ENCODE results near the gene AMPD3. TPM values are rescaled to one million over a fixed set of nuclear protein-coding genes. Genes with fewer than 3 reads are reported as not detected.

AMPD3 gene
- total and polyA plus RNA-seq, 2 of the 13 experiments (the other 11 are each of a cell fraction or from before 2014, with no cell fraction given), result 0.33 to 2.3 TPM

- TF ChIP-seq, protein P1, sequence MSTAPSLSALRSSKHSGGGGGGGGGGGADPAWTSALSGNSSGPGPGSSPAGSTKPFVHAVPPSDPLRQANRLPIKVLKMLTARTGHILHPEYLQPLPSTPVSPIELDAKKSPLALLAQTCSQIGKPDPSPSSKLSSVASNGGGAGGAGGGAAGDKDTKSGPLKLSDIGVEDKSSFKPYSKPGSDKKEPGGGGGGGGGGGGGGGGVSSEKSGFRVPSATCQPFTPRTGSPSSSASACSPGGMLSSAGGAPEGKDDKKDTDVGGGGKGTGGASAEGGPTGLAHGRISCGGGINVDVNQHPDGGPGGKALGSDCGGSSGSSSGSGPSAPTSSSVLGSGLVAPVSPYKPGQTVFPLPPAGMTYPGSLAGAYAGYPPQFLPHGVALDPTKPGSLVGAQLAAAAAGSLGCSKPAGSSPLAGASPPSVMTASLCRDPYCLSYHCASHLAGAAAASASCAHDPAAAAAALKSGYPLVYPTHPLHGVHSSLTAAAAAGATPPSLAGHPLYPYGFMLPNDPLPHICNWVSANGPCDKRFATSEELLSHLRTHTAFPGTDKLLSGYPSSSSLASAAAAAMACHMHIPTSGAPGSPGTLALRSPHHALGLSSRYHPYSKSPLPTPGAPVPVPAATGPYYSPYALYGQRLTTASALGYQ (CRISPR knock-in tag; IDR thresholded peaks at IDR 0.05), result no peak
- no peak for TF ChIP-seq ZNF33A (CRISPR knock-in tag; IDR thresholded peaks at IDR 0.05; ENCODE audit: borderline replicate concordance)
- no peak; the same call in 1 of the 2 replicates for TF ChIP-seq TIGD3 (CRISPR knock-in tag; IDR thresholded peaks at IDR 0.05; ENCODE audit: borderline replicate concordance)
- no peak for TF ChIP-seq TCF7 (IDR thresholded peaks at IDR 0.05; ENCODE audit: low read depth)
- TF ChIP-seq DNMT3B (CRISPR knock-in tag; conservative IDR thresholded peaks at IDR 0.05), result no peak
- no peak for TF ChIP-seq KAT2B (IDR thresholded peaks at IDR 0.05; ENCODE audit: borderline replicate concordance, low read depth, low read length)
- peak; percentile 67; the same call in 1 of the 2 replicates for TF ChIP-seq MAZ (IDR thresholded peaks at IDR 0.05; ENCODE audit: borderline replicate concordance, low read depth, low read length)
- TF ChIP-seq MAZ (CRISPR knock-in tag; IDR thresholded peaks at IDR 0.05; ENCODE audit: low read depth), result peak; percentile 91
- TF ChIP-seq TARDBP (CRISPR knock-in tag; IDR thresholded peaks at IDR 0.05), result peak; percentile 66; the same call in 1 of the 2 replicates
- peak; percentile 71 for TF ChIP-seq ASH2L (IDR thresholded peaks at IDR 0.05; ENCODE audit: insufficient read length, low read depth, low read length)
- no peak for TF ChIP-seq NR1H2 (CRISPR knock-in tag; IDR thresholded peaks at IDR 0.05; ENCODE audit: borderline replicate concordance, low read depth)
- TF ChIP-seq ZFP1 (CRISPR knock-in tag; IDR thresholded peaks at IDR 0.05), result no peak
- TF ChIP-seq ZNF770 (CRISPR knock-in tag; IDR thresholded peaks at IDR 0.05), result 0 out of 2 replicates have a peak, but pooled peaks have one; percentile 17
- no peak for TF ChIP-seq FOXP4 (CRISPR knock-in tag; IDR thresholded peaks at IDR 0.05)
- no peak; the same call in 1 of the 2 replicates for TF ChIP-seq RNF219 (CRISPR knock-in tag; IDR thresholded peaks at IDR 0.05)
- TF ChIP-seq ZNF564 (CRISPR knock-in tag; IDR thresholded peaks at IDR 0.05), result no peak; the same call in 1 of the 2 replicates
- TF ChIP-seq MYNN (CRISPR knock-in tag; IDR thresholded peaks at IDR 0.05; ENCODE audit: low read depth), result no peak
- TF ChIP-seq PHF5A (CRISPR knock-in tag; IDR thresholded peaks at IDR 0.05; ENCODE audit: low read depth, unreplicated experiment), result no peak
- peak; percentile 59; the same call in 1 of the 2 replicates for TF ChIP-seq SOX5 (CRISPR knock-in tag; IDR thresholded peaks at IDR 0.05; ENCODE audit: borderline replicate concordance)
- TF ChIP-seq ZNF530 (CRISPR knock-in tag; IDR thresholded peaks at IDR 0.05; ENCODE audit: low read depth), result no peak
Observed at GRCh38 chr11:10540915-10541560, 86.0 kb downstream of the AMPD3 start, which contains the start of gene RNF141 (continued).

Measured in HepG2 (cell line).